DOHH2 (cell line): ENCODE data around the gene TAPT1.
A peak's percentile ranks its signal among the peaks of the same experiment; 100 is the strongest.

Experiments
- H3F3A ChIP-seq: fragments of 200-600 bp; sonication (generic), shearing (Covaris generic); 2 replicates; pipeline ENCODE4 v1.6.0; 2016; ENCODE audit warnings: antibody characterized with exemption, mild to moderate bottlenecking; ENCODE audit not compliant: control insufficient read depth, insufficient read depth
- H3K27ac ChIP-seq: fragments of 200-600 bp; sonication (generic); 2 replicates; pipeline ENCODE4 v1.5.1; 2014; ENCODE audit warnings: low read depth, mild to moderate bottlenecking, low read length, moderate library complexity
- H3K27me3 ChIP-seq: fragments of 200-600 bp; sonication (generic); 2 replicates; pipeline ENCODE4 v1.6.1; 2014; ENCODE audit warnings: mild to moderate bottlenecking, low read length, mixed read lengths; ENCODE audit not compliant: control insufficient read depth
- H3K36me3 ChIP-seq: fragments of 200-600 bp; sonication (generic); 2 replicates; pipeline ENCODE4 v1.6.1; 2014; ENCODE audit warnings: mild to moderate bottlenecking, low read length, moderate library complexity, mixed read lengths; ENCODE audit not compliant: control insufficient read depth
- H3K4me1 ChIP-seq: fragments of 200-600 bp; sonication (generic); 2 replicates; pipeline ENCODE4 v1.6.1; 2014; ENCODE audit warnings: mild to moderate bottlenecking, low read length, mixed read lengths; ENCODE audit not compliant: control insufficient read depth
- H3K4me2 ChIP-seq: fragments of 200-600 bp; sonication (generic); 2 replicates; pipeline ENCODE4 v1.6.0; 2014; ENCODE audit warnings: mild to moderate bottlenecking, low read length, moderate library complexity
- H3K4me3 ChIP-seq: fragments of 200-600 bp; sonication (generic); 2 replicates; pipeline ENCODE4 v1.5.1; 2014; ENCODE audit warnings: mild to moderate bottlenecking, low read length, mixed read lengths
- H3K79me2 ChIP-seq: fragments of 200-600 bp; sonication (generic); 2 replicates; pipeline ENCODE4 v1.6.1; 2014; ENCODE audit warnings: mild to moderate bottlenecking, low read length, mixed read lengths; ENCODE audit not compliant: control insufficient read depth
- H3K9me2 ChIP-seq: fragments of 200-600 bp; sonication (generic); replicated peaks from 2 replicates; pipeline ENCODE4 v1.6.1; 2014; ENCODE audit warnings: mild to moderate bottlenecking, low read length, mixed read lengths; ENCODE audit not compliant: control insufficient read depth
- H3K9me3 ChIP-seq: fragments of 200-600 bp; sonication (generic); 2 replicates; pipeline ENCODE4 v1.6.1; 2014; ENCODE audit warnings: antibody characterized with exemption, low read length, mixed read lengths; ENCODE audit not compliant: control insufficient read depth, insufficient read depth
- H4K20me1 ChIP-seq: fragments of 200-600 bp; sonication (generic); 2 replicates; pipeline ENCODE4 v1.6.0; 2014; ENCODE audit warnings: low read depth, mild to moderate bottlenecking, antibody characterized with exemption, low read length, moderate library complexity; ENCODE audit not compliant: control insufficient read depth, insufficient read depth
- EZH2phosphoT487 ChIP-seq: fragments of 200-600 bp; sonication (generic); IDR thresholded peaks from 2 replicates; pipeline ENCODE4 v1.6.1; 2017; ENCODE audit warnings: borderline replicate concordance, mild to moderate bottlenecking, antibody characterized with exemption, low read length, moderate library complexity, mixed read lengths
- TF ChIP-seq, protein P1 (sequence below): fragments of 200-600 bp; sonication (generic); IDR thresholded peaks from one replicate; pipeline ENCODE4 v1.5.1; 2014; ENCODE audit warnings: antibody characterized with exemption, mild to moderate bottlenecking, low read depth, low read length; ENCODE audit not compliant: poor library complexity, severe bottlenecking

Gene TAPT1

DNA sequence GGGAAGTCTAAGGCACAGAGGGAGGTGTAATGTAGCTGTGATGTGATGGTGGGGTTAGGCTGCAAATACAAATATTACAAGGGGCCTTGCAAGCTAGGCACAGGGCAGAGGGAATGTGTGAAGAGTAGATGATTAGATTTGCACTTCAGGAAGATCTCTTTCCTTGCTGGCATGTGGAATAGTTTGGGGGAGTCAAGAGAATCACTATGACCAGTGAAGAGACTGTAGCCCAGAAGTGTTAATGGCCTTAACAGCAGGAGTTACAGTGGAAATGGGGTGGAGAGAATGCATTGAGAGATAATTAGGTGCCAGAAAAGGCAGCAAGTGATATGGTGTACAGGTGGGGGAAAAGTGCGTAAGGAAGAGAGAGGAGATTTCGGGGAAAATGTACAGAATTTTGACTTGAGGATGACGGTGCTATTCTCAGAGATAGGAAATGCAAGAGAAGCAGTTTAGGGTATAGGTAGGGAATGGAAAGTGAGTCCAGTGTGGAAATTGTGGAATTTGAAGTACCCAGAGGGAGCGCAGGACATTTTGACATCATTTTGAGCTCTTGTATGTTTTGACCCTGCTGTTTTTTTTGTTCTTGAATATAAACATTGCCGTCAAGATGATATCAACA is 10.2 kb upstream of the TAPT1 start:
- Histone ChIP-seq H3K4me1 (peaks cover 58% of the 10 kb centered on the region), H3K36me3 (no peaks in the 10 kb centered on the region), H3K4me3 (no peak overlapping the region), H3F3A (peaks cover 8% of the 10 kb centered on the region; the same call in 1 of the 2 replicates), H3K79me2 (peaks cover 2% of the 10 kb centered on the region; the same call in 1 of the 2 replicates), H3K9me2 (no peaks in the 10 kb centered on the region), H3K27ac (no peak overlapping the region), H3K4me2 (no peak overlapping the region), H3K9me3 (no peaks in the 10 kb centered on the region), H3K27me3 (no peaks in the 10 kb centered on the region), H4K20me1 (no peaks in the 10 kb centered on the region)
- TF ChIP-seq, protein P1, sequence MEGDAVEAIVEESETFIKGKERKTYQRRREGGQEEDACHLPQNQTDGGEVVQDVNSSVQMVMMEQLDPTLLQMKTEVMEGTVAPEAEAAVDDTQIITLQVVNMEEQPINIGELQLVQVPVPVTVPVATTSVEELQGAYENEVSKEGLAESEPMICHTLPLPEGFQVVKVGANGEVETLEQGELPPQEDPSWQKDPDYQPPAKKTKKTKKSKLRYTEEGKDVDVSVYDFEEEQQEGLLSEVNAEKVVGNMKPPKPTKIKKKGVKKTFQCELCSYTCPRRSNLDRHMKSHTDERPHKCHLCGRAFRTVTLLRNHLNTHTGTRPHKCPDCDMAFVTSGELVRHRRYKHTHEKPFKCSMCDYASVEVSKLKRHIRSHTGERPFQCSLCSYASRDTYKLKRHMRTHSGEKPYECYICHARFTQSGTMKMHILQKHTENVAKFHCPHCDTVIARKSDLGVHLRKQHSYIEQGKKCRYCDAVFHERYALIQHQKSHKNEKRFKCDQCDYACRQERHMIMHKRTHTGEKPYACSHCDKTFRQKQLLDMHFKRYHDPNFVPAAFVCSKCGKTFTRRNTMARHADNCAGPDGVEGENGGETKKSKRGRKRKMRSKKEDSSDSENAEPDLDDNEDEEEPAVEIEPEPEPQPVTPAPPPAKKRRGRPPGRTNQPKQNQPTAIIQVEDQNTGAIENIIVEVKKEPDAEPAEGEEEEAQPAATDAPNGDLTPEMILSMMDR: no peak
- no peak for TF ChIP-seq EZH2phosphoT487

DNA sequence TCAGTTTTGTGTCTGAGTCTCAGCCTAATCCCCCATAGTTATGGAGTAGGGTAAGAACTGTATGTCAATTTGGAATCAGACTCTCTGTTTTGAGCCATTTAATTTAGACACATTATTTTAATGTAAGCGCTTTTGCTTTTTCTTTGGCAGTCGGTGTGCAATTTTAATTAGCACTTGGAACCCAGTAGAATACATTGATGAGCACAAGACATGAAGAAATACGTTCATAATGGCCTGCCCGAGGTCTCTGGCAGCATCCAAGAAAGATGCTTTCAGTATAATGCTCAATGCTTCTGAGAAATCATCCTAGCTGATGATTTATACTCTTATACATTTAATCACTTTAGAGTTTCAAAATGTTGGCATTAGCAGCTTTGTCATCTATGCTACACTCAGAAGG is 8.9 kb upstream of the TAPT1 start:
- H3K27me3 ChIP-seq: no peaks in the 10 kb centered on the region
- no peaks in the 10 kb centered on the region for H3K9me2 ChIP-seq
- H3K27ac ChIP-seq: no peak overlapping the region
- peaks cover 8% of the 10 kb centered on the region; the same call in 1 of the 2 replicates for H3F3A ChIP-seq
- peaks cover 2% of the 10 kb centered on the region; the same call in 1 of the 2 replicates for H3K79me2 ChIP-seq
- TF ChIP-seq, protein P1: no peak
- no peak for TF ChIP-seq EZH2phosphoT487
- no peaks in the 10 kb centered on the region for H4K20me1 ChIP-seq
- no peaks in the 10 kb centered on the region for H3K36me3 ChIP-seq
- H3K4me2 ChIP-seq: no peak overlapping the region
- no peak overlapping the region for H3K4me3 ChIP-seq
- peaks cover 66% of the 10 kb centered on the region for H3K4me1 ChIP-seq
- H3K9me3 ChIP-seq: no peaks in the 10 kb centered on the region

DNA sequence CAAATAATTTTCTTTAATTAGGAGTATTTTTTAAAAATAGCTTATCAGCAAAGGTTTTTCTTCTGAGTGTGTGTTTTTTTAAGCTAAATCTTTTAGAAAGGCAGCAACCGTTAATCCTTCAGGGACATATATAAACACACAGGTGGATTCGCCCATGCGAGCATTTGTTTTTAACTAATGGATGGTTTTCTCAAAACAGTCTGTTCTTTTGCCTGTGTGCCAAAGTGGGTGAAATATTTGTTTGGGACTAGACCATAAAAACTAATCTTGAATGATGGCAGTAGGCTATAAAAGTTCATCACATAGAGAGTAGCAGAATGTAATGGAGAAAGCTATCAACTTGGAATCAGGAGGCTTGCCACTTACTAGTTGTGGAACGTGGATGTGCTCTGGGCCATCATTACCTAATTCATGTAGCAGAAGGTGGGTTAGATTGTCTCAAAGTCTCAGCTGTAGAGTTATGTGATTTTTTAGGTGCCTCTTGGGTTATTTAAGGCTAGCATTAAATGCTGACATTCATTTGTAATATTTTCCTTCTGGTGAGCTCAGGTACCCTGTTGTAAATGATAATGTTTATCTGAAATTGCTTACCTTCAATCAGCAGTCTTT is 7.4 kb upstream of the TAPT1 start:
- H3K36me3 ChIP-seq: no peaks in the 10 kb centered on the region
- H3K27ac ChIP-seq: peak overlapping the region; percentile 70
- no peaks in the 10 kb centered on the region for H3K9me3 ChIP-seq
- H3F3A ChIP-seq: peaks cover 12% of the 10 kb centered on the region; the same call in 1 of the 2 replicates
- no peak for TF ChIP-seq EZH2phosphoT487
- TF ChIP-seq, protein P1: no peak
- H3K4me1 ChIP-seq: peaks cover 69% of the 10 kb centered on the region
- peak overlapping the region; percentile 60 for H3K4me3 ChIP-seq
- no peaks in the 10 kb centered on the region for H3K27me3 ChIP-seq
- H4K20me1 ChIP-seq: no peaks in the 10 kb centered on the region
- no peaks in the 10 kb centered on the region for H3K9me2 ChIP-seq
- H3K4me2 ChIP-seq: peak overlapping the region; percentile 80
- peaks cover 2% of the 10 kb centered on the region; the same call in 1 of the 2 replicates for H3K79me2 ChIP-seq
